ENCODE data around the gene KIF20B. TPM values are rescaled to one million over a fixed set of nuclear protein-coding genes. Genes with fewer than 3 reads are reported as not detected.

Gene KIF20B
- total RNA-seq, 2 donors from 2014 or later, result 13.6 to 32.0 TPM

DNA sequence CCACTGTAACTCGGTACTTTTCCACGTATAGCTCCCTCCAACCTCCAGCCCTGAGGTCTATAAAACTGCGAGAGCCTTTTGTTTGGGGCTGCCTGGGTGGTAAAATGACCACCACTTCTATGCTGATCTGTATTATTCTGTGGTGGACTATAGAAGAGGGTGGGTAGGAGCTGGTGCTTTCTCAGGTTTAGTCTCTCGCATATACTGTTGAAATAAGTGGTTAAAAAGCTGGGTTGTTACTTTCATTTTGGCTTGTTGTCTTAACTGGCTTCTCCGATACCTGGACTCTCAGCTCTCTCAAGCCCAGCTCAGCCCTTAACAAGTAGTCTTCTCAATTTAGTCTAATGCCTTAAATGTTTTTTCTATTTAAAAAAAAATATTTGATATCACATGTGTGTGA lies 70.3 kb downstream of the KIF20B start:
- Histone ChIP-seq H3K4me1 (no peaks in the 10 kb centered on the region), H3K4me3 (no peak overlapping the region)
- intact Hi-C loops (cut with DNase I), result no loop called here

DNA sequence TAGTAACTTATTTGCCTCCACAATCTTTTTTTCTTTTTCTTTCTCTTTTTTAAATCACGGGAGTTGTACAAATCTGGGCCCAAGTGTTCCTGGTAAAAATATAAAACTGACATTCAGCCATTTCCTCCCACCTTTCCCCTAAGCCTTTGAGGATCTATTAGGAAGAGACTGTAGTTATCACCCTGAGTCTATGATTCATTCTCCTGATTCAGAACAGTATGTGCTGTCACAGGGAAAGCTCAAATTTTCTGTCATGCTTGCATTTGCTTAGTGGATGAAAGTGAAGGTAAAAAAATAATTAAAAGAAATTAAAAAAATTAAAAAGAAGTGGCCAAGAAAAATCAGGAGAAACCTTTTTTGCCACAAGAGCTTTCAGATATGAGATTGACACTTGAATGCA lies 71.7 kb downstream of the KIF20B start:
- intact Hi-C loops (cut with DNase I), result no loop called here
- no peak overlapping the region for H3K27ac ChIP-seq
- no peak for DNase-seq
- H3K9ac ChIP-seq (ENCODE audit: low read depth in 2 of 2, low read length in 2 of 2), result no peak overlapping the region
- no peak overlapping the region for H3K4me3 ChIP-seq
- no peaks in the 10 kb centered on the region for H3K9me3 ChIP-seq
- H3K27me3 ChIP-seq, result no peaks in the 10 kb centered on the region
- H3K4me1 ChIP-seq, result no peaks in the 10 kb centered on the region
- TF ChIP-seq, protein P1, sequence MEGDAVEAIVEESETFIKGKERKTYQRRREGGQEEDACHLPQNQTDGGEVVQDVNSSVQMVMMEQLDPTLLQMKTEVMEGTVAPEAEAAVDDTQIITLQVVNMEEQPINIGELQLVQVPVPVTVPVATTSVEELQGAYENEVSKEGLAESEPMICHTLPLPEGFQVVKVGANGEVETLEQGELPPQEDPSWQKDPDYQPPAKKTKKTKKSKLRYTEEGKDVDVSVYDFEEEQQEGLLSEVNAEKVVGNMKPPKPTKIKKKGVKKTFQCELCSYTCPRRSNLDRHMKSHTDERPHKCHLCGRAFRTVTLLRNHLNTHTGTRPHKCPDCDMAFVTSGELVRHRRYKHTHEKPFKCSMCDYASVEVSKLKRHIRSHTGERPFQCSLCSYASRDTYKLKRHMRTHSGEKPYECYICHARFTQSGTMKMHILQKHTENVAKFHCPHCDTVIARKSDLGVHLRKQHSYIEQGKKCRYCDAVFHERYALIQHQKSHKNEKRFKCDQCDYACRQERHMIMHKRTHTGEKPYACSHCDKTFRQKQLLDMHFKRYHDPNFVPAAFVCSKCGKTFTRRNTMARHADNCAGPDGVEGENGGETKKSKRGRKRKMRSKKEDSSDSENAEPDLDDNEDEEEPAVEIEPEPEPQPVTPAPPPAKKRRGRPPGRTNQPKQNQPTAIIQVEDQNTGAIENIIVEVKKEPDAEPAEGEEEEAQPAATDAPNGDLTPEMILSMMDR (IDR thresholded peaks at IDR 0.05), result no peak
- H3K36me3 ChIP-seq, result no peaks in the 10 kb centered on the region

More for the DNA sequence above, 70.3 kb downstream of the KIF20B start:
- TF ChIP-seq, protein P1 (IDR thresholded peaks at IDR 0.05), result no peak
- Histone ChIP-seq H3K9me3 (no peaks in the 10 kb centered on the region), H3K27me3 (no peaks in the 10 kb centered on the region), H3K9ac (ENCODE audit: low read depth in 2 of 2, low read length in 2 of 2) (no peak overlapping the region), H3K36me3 (no peaks in the 10 kb centered on the region), H3K27ac (no peak overlapping the region)
- no peak for DNase-seq

DNA sequence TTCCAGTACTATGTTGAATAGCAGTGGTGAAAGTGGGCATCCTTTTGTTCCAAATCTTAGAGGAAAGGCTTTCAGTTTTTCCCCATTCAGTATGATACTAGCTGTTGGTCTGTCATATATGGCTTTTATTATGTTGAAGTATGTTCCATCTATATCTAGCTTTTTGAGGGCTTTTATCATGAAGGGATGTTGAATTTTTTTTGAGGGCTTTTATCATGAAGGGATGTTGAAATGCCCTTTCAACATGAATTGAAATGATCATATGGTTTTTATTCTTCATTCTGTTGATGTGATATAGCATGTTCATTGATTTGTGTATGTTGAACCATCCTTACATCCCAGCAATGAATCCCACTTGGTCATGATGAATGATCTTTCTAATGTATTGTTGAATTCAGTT lies 75.3 kb downstream of the KIF20B start:
- no peak overlapping the region for H3K27ac ChIP-seq
- intact Hi-C loops (cut with DNase I), result no loop called here
- H3K36me3 ChIP-seq, result no peaks in the 10 kb centered on the region
- H3K27me3 ChIP-seq, result no peaks in the 10 kb centered on the region
- TF ChIP-seq, protein P1 (IDR thresholded peaks at IDR 0.05), result no peak
- H3K9me3 ChIP-seq, result no peaks in the 10 kb centered on the region
- no peak overlapping the region for H3K4me3 ChIP-seq
- no peak overlapping the region for H3K9ac ChIP-seq (ENCODE audit: low read depth in 2 of 2, low read length in 2 of 2)
- no peaks in the 10 kb centered on the region for H3K4me1 ChIP-seq
- DNase-seq, result no peak

DNA sequence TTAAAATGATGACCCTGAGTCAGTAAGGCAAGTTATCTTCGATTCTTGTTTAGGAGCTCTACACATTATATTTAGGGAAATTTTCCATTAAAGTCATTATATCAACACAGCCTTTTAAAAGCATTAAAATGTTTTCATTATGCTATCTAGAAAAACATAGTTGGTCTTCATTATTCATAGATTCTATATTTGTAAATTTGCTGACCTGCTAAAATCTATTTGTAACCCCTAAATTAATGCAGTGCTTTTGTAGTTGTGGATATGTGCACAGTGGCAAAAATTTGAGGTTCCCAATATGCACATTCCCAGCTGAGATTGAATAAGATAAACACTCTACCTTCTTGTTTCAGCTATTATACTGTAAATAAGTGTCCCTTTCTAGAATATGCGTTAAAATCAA lies 81.1 kb downstream of the KIF20B start:
- no peak overlapping the region for H3K9ac ChIP-seq (ENCODE audit: low read depth in 2 of 2, low read length in 2 of 2)
- H3K36me3 ChIP-seq, result no peaks in the 10 kb centered on the region
- H3K27me3 ChIP-seq, result no peaks in the 10 kb centered on the region
- H3K9me3 ChIP-seq, result no peaks in the 10 kb centered on the region
- intact Hi-C loops (cut with DNase I), result no loop called here
- H3K4me3 ChIP-seq, result no peak overlapping the region
- TF ChIP-seq, protein P1 (IDR thresholded peaks at IDR 0.05), result no peak
- H3K4me1 ChIP-seq, result no peaks in the 10 kb centered on the region
- DNase-seq, result no peak
- no peak overlapping the region for H3K27ac ChIP-seq

DNA sequence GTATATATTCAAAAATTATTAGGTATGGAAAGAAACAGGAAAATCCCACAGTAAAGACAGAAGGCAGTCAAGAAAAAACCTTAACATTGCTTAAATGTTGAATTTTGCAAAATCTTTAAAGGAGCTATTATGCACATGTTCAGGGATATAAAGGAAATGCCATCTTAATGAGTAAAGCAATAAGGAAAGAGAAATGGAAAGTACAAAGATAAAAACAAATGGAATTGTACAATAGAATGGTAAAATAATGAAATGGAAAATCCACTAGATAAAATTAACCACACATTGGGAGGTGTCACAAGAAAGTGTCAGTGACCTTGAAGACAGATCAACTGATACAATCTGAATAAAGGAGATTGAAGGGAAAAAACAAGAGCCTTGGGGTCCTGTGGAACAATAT lies 82.0 kb downstream of the KIF20B start:
- no peak for DNase-seq
- Histone ChIP-seq H3K9ac (ENCODE audit: low read depth in 2 of 2, low read length in 2 of 2) (no peak overlapping the region), H3K27me3 (no peaks in the 10 kb centered on the region), H3K36me3 (no peaks in the 10 kb centered on the region), H3K9me3 (no peaks in the 10 kb centered on the region), H3K27ac (no peak overlapping the region), H3K4me1 (no peaks in the 10 kb centered on the region), H3K4me3 (no peak overlapping the region)
- TF ChIP-seq, protein P1 (IDR thresholded peaks at IDR 0.05), result no peak
- intact Hi-C loops (cut with DNase I), result no loop called here

DNA sequence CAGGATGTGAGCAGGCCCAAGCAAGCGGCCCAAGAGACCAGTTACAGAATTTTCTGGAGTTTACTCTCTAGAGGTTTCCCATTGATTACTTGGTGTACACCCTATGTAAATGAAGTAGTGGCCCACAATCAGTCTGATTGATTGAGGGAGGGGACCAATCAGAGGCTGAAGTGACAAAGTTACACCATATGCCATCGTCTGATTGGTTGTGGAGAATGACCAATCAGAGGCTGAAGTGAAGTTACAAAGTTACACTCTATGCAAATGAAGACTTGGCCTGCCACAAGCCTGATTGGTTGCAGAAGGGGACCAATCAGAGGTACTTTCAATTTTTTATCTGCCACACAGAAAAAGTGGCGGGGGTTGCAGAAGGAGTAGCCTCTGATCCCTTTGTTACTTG lies 83.7 kb downstream of the KIF20B start:
- Histone ChIP-seq H3K4me1 (no peaks in the 10 kb centered on the region), H3K9me3 (no peaks in the 10 kb centered on the region), H3K9ac (ENCODE audit: low read depth in 2 of 2, low read length in 2 of 2) (no peak overlapping the region), H3K27me3 (no peaks in the 10 kb centered on the region), H3K4me3 (no peak overlapping the region), H3K36me3 (no peaks in the 10 kb centered on the region), H3K27ac (no peak overlapping the region)
- TF ChIP-seq, protein P1 (IDR thresholded peaks at IDR 0.05), result no peak
- intact Hi-C loops (cut with DNase I), result no loop called here
- DNase-seq, result no peak
